ENCODE measurements around the gene LIN52. TPM values are rescaled to one million over a fixed set of nuclear protein-coding genes. Genes with fewer than 3 reads are reported as not detected.

The LIN52 gene
- total and polyA plus RNA-seq, 9 of the 15 experiments (the other 6 are each of a cell fraction or from before 2014, with no cell fraction given) = 4.6 to 11.8 (median 9.2) TPM

DNA sequence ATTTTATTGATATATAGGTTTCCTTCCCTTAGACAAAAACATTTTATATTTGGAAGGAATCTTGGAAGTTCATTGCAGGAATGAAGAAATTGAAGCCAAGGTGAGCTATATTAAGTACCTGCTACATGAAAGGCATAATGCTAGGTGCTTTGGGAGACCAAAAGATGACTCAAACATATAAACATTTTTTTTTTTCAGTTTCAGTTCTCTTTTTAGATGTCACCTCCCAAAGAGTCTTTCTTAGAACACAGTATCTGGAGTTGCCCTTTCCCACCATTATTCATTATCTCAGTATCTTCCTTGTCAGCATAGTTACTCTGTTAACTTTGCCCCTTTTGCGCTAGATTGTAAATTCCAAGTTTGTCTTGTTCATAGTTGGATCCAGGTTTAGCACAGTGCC lies 1.1 kb downstream of the LIN52 start:
- 22% methylated on average over 1 of the region's 1 CpG for WGBS (ENCODE audit: insufficient coverage, low coverage, missing lambda C conversion rate)
- BruUV-seq (replicated peaks) = no TSS peak
- TF ChIP-seq ZNF75A (CRISPR knock-in tag; IDR thresholded peaks at IDR 0.05) (no peak), NCOA1 (IDR thresholded peaks at IDR 0.05; ENCODE audit: low read depth) (no peak), HSF4 (CRISPR knock-in tag; IDR thresholded peaks at IDR 0.05; ENCODE audit: borderline replicate concordance) (no peak), SMAD2 (IDR thresholded peaks at IDR 0.05; ENCODE audit: low read depth, low read length) (no peak), BDP1 (IDR thresholded peaks at IDR 0.05; ENCODE audit: insufficient read depth, insufficient read length) (no peak), ZNF217 (CRISPR knock-in tag; IDR thresholded peaks at IDR 0.05) (no peak), HDAC2 (IDR thresholded peaks at IDR 0.05) (no peak), HMG20A (CRISPR knock-in tag; conservative IDR thresholded peaks at IDR 0.05) (no peak), SETDB1 (IDR thresholded peaks at IDR 0.05; ENCODE audit: low read length) (no peak), TAF1 (IDR thresholded peaks at IDR 0.05; ENCODE audit: control insufficient read depth, extremely low read depth, insufficient read depth, low read length, severe bottlenecking) (no peak)
- TF ChIP-seq, protein P1, sequence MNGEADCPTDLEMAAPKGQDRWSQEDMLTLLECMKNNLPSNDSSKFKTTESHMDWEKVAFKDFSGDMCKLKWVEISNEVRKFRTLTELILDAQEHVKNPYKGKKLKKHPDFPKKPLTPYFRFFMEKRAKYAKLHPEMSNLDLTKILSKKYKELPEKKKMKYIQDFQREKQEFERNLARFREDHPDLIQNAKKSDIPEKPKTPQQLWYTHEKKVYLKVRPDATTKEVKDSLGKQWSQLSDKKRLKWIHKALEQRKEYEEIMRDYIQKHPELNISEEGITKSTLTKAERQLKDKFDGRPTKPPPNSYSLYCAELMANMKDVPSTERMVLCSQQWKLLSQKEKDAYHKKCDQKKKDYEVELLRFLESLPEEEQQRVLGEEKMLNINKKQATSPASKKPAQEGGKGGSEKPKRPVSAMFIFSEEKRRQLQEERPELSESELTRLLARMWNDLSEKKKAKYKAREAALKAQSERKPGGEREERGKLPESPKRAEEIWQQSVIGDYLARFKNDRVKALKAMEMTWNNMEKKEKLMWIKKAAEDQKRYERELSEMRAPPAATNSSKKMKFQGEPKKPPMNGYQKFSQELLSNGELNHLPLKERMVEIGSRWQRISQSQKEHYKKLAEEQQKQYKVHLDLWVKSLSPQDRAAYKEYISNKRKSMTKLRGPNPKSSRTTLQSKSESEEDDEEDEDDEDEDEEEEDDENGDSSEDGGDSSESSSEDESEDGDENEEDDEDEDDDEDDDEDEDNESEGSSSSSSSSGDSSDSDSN (IDR thresholded peaks at IDR 0.05; ENCODE audit: borderline replicate concordance in 1 of 2, low read depth in 2 of 2, low read length in 2 of 2) = no peak
- TF ChIP-seq, protein P2, sequence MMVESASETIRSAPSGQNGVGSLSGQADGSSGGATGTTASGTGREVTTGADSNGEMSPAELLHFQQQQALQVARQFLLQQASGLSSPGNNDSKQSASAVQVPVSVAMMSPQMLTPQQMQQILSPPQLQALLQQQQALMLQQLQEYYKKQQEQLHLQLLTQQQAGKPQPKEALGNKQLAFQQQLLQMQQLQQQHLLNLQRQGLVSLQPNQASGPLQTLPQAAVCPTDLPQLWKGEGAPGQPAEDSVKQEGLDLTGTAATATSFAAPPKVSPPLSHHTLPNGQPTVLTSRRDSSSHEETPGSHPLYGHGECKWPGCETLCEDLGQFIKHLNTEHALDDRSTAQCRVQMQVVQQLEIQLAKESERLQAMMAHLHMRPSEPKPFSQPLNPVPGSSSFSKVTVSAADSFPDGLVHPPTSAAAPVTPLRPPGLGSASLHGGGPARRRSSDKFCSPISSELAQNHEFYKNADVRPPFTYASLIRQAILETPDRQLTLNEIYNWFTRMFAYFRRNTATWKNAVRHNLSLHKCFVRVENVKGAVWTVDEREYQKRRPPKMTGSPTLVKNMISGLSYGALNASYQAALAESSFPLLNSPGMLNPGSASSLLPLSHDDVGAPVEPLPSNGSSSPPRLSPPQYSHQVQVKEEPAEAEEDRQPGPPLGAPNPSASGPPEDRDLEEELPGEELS (CRISPR knock-in tag; IDR thresholded peaks at IDR 0.05; ENCODE audit: borderline replicate concordance) = no peak
- TF ChIP-seq, protein P3, sequence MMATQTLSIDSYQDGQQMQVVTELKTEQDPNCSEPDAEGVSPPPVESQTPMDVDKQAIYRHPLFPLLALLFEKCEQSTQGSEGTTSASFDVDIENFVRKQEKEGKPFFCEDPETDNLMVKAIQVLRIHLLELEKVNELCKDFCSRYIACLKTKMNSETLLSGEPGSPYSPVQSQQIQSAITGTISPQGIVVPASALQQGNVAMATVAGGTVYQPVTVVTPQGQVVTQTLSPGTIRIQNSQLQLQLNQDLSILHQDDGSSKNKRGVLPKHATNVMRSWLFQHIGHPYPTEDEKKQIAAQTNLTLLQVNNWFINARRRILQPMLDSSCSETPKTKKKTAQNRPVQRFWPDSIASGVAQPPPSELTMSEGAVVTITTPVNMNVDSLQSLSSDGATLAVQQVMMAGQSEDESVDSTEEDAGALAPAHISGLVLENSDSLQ (IDR thresholded peaks at IDR 0.05) = no peak
- TF ChIP-seq, protein P4, sequence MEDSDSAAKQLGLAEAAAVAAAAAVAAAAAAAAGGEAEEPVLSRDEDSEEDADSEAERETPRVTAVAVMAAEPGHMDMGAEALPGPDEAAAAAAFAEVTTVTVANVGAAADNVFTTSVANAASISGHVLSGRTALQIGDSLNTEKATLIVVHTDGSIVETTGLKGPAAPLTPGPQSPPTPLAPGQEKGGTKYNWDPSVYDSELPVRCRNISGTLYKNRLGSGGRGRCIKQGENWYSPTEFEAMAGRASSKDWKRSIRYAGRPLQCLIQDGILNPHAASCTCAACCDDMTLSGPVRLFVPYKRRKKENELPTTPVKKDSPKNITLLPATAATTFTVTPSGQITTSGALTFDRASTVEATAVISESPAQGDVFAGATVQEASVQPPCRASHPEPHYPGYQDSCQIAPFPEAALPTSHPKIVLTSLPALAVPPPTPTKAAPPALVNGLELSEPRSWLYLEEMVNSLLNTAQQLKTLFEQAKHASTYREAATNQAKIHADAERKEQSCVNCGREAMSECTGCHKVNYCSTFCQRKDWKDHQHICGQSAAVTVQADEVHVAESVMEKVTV (CRISPR knock-in tag; IDR thresholded peaks at IDR 0.05) = no peak

More for the DNA sequence above, 1.1 kb downstream of the LIN52 start:
- no peaks in the 10 kb centered on the region for H3K9me1 ChIP-seq (ENCODE audit: control insufficient read depth, insufficient read depth, low read length)
- in situ Hi-C loops (cut with MboI) = no loop called here
- peak overlapping the region; percentile 96 for H3K4me2 ChIP-seq (ENCODE audit: insufficient read depth, low read length)
- no peak for ATAC-seq
- no peak overlapping the region for H2AFZ ChIP-seq (ENCODE audit: low read depth, low read length)
- no peak for DNase-seq (ENCODE audit: extremely low read depth in 1 of 4, low spot score in 3 of 4)
- peaks cover 11 to 13% of the 10 kb centered on the region in 2 experiments; a peak in 3 of 5 replicates for H3K4me1 ChIP-seq (replicated peaks in 1 of 2; ENCODE audit: control insufficient read depth in 2 of 2, insufficient read depth in 2 of 2, low read length in 2 of 2)
- FAIRE-seq = no peak
- peak overlapping the region; percentile 90 for H3K4me3 ChIP-seq
- H3K36me3 ChIP-seq (ENCODE audit: control insufficient read depth, insufficient read depth, low read length) = peaks cover 3% of the 10 kb centered on the region; the same call in 2 of the 3 replicates
- H3K27ac ChIP-seq (ENCODE audit: extremely low read depth, low read depth, low read length) = peak overlapping the region; percentile 94; the same call in 2 of the 3 replicates
- no peaks in the 10 kb centered on the region for H3K9me3 ChIP-seq (replicated peaks; ENCODE audit: control insufficient read depth, insufficient read depth, low read depth, low read length)
- H3K9ac ChIP-seq (ENCODE audit: insufficient read depth in 1 of 2, low read depth in 2 of 2, low read length in 2 of 2) = peak overlapping the region in 1 of 2 experiments; percentile 91; a peak in 3 of 4 replicates
- no peaks in the 10 kb centered on the region for H3K27me3 ChIP-seq (ENCODE audit: control insufficient read depth in 2 of 2, insufficient read depth in 2 of 2, low read length in 2 of 2)
- intact Hi-C loops (cut with micrococcal nuclease) = no loop called here
- peaks cover 29% of the 10 kb centered on the region for H3K79me2 ChIP-seq (ENCODE audit: control insufficient read depth, insufficient read depth, low read length)
- CTCF ChIA-PET (ENCODE audit: low intra/inter-chr PET ratio) = no interaction called here
- POLR2A ChIA-PET = interaction anchor here (0.6 to 2.2 kb wide), 5 partner anchors 8 to 775 kb away, joined by 3 to 9 read pairs (median 3); no protein-coding TSS in a partner anchor
- no peaks in the 10 kb centered on the region for H4K20me1 ChIP-seq (replicated peaks; ENCODE audit: control insufficient read depth, insufficient read depth, low read length)
